HG03066 (cell line): Measurements from ENCODE around the gene CCNK.
A peak's percentile ranks its signal among the peaks of the same experiment; 100 is the strongest.

Source experiments
- ATAC-seq: cut with Tn5 transposase; IDR thresholded peaks from one replicate; pipeline ENCODE4 v1.9.1; 2021; ENCODE audit warnings: low read depth; ENCODE audit not compliant: unreplicated experiment

The CCNK gene

GRCh38 chr14:99480917-99481744 lies at the start of gene CCNK:
Gene CCNK, plus strand, starts transcription at chr14:99481409. Its CDS starts 11,269 bp downstream, at chr14:99492678.
- peak; percentile 83 for ATAC-seq

- ATAC-seq = no peak
These were observed 49.2 kb upstream of the CCNK start for GRCh38 chr14:99431986-99432385.

GRCh38 chr14:99432485-99432884 lies 48.7 kb upstream of the CCNK start:
- ATAC-seq = no peak

- ATAC-seq = no peak
These were observed 45.9 kb upstream of the CCNK start for GRCh38 chr14:99435327-99435726.

GRCh38 chr14:99436247-99437180 lies 44.7 kb upstream of the CCNK start:
- no peak for ATAC-seq

GRCh38 chr14:99437706-99438105 lies 43.5 kb upstream of the CCNK start:
- no peak for ATAC-seq

GRCh38 chr14:99440278-99440677 lies 40.9 kb upstream of the CCNK start:
- no peak for ATAC-seq

DNA sequence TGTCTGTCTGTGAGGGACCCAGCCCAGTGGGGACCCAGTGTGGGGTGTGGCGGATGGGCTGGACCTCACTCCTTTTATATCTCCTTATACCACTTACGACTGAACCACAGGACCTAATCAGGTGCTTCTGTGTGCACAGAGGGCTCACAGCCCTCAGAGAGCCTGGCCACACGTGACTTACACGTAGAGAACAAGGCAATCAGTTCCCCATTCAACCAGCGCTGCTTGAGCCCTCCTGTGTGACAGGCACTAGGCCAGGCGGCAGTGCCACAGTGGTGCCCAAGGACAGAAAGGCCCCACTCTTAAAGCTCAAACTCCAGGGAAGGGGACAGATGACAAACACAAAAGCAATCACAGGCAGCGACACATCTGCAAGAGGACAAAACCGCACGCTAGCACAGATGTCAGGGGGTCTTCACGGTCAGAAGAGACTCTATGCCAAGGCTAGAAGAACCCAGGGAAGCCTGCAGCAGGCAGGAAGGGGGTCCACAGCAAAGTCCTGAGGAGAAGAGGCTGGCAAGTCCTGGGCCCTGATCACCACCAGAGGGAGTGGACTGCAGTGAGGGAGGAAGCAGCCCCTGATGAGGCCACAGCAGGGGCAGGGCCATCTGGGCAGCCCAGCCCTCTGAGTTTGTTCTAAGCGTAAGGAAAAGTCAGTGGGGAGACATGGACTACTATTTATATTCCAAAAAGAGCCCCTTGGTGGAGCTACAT lies 39.9 kb upstream of the CCNK start:
- no peak for ATAC-seq

DNA sequence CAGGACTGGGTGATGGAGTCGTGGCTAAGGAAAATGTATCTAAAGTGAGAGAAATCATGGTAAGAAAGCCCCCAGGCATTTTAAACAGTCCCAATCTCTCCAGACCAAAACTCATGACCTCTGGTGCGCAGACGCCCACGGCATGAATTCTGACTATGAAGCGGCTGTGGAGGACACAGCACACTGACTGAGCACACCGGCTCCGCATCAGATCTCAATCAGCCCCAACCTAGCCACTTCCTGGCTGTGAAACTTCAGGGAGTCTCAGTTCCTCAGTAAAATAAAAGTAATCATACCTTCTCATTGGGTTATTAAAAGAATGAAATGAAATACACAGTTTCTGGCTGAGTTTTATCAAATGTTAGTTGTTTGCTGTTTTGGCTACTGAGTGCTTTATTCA lies 39.3 kb upstream of the CCNK start:
- ATAC-seq = no peak

- no peak for ATAC-seq
These were observed 35.3 kb upstream of the CCNK start for GRCh38 chr14:99445931-99446330.

DNA sequence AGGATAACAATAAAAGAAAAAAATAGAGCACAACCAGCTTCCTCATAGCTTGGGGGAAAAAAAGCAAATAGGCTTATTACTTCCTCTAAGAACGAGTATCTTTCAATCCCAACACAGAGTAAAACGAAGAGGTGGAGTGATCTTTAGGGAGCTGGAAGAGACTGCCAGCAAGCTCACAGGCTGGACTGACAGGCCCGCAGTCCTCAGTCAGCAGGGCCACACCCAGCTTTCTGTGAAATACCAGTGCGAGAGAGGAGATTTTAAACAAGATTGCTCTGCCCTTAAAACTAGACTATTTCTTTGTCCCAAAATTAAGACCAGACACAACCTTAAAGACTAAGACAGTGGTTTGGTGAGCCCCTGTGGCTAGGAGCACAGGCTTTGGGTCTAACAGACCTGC lies 33.5 kb upstream of the CCNK start:
- no peak for ATAC-seq

DNA sequence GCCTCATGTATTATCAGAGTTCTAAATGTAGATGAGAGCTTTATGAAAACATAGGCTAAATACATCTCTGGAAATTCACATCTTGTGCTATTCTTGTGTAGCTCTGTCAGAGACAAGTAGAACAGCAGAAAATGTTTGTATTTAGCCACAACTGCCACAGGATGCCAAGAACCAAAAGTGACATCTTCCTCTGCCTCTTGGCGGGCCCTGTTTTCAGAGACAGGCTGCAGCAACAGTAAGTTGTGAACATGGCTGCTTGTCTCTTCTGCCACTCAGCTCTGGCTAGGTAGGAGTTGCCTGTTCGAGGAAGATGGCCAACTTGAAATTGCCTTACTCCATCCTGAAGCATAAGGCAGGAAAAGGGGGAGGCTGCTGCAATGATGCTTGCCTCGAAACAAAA lies 30.9 kb upstream of the CCNK start:
- no peak for ATAC-seq

GRCh38 chr14:99451234-99451633 lies 30.0 kb upstream of the CCNK start:
- no peak for ATAC-seq

DNA sequence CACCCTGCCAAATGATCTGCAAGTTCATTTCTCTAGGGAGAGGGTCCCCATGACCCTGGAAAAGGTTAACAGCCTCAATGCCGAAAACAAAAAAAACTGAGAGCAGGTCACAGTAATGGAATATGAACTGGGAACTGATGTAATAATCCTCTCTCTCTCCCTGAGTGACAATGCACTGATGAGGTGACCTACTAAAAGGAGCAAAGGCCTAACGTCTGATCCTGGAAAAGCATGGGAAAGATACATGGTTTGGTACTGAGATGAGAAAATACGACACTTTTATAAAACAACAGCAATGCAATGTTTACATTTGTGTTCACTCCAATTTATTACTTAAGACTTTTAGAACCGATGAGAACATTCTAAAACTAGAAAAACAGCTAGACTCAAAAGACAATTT lies 28.2 kb upstream of the CCNK start:
- no peak for ATAC-seq

DNA sequence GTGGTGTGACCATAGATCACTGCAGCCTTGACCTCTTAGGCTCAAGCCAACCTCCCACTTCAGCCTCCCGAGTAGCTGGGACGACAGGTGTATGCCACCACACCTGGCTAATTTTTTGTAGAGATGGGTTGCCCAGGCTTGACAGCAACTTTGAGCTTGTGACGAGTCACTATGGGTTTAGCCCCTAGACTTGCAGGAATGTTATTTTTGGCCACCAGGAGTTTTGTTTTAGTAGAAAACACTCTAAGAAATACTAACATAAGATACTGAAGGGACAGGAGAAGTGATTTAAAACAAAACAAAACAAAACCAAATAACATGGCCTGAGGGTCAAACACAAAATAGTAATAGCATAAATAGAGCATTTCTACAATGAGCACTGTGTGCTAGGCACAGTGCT lies 27.0 kb upstream of the CCNK start:
- no peak for ATAC-seq

DNA sequence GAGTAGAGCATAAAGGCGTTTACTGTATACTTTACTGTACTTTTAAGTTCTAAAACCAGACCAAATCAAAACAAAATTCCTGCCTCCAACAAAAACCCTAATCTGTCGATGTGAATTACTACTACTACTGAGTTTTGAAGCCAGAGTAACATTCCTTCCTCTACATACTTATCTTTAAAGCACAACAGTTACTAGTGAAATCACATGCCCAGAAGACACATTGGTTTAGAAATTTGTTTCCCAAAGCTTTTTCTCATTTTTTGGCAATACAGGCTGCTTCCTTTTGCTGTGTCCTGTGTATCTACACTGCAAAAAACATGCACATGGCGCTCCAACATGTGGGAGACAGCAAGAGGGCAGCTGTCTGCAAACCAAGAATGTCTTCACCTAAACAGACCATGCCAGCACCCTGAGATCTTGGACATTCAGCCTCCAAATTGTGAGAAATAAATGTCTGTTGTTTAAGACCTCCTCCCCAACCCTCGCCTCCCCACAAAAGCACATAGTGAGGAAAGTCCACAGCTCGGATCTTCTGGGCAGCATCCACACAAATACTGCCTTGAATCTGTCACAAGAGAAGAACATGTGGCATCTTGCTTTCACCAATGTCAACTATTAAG lies 21.6 kb upstream of the CCNK start:
- ATAC-seq = no peak

DNA sequence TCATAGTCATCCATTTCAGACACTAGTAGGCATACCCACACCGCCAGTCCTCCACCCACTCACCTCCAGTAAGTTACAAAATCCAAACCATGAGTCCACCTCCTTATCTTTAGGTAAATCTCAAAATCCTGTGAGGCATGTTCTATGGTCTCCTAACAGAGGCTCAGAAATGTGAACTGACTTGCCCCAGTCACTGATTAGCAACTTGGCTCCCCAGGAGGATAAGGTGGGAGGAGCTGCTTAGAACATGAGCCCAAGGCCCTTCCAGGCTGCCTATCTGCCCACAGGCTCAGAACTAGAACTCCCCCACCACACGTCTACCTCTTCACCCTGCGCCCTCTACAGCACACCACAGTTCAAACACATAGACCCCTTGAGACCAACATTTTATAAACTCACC lies 20.4 kb upstream of the CCNK start:
- ATAC-seq = no peak

GRCh38 chr14:99461411-99462085 lies 19.7 kb upstream of the CCNK start:
- ATAC-seq = no peak

DNA sequence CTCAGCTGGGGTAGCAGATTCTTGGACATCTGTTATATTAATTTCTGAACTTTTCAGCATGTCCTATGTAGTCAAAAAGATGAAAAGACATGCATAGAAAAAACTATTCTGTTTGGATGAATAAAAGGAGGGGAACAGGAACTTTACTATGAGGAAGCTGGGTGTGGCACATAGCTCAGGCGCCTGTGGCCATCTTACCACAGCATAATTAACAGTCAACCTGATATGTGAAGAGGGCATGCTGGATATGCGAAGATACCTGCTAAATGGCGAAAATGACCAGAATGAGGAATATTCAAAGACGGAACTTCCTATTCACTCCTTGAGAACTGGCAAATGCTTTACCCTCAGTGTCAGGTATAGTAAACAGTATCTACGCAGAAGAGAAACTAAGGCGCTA lies 19.0 kb upstream of the CCNK start:
- no peak for ATAC-seq

GRCh38 chr14:99463974-99464373 lies 17.2 kb upstream of the CCNK start:
- ATAC-seq = no peak
